Neuronal stem cell (in vitro differentiated cells): ENCODE data around the gene NUMBL.

Source experiments
- DNase-seq: peaks from one replicate; pipeline ENCODE4 v3.0.0-alpha.2; 2013; ENCODE audit warnings: low spot score
- H2AFZ ChIP-seq: one replicate; pipeline ENCODE4 v1.6.1; 2013; ENCODE audit warnings: mild to moderate bottlenecking, low read length, inconsistent platforms
- H2AK5ac ChIP-seq: 2 replicates; pipeline ENCODE4 v1.6.1; 2013; ENCODE audit warnings: low read depth, mild to moderate bottlenecking, inconsistent platforms, low read length, moderate library complexity, mixed read lengths
- H2BK120ac ChIP-seq: 2 replicates; pipeline ENCODE4 v1.6.1; 2013; ENCODE audit warnings: low read depth, mild to moderate bottlenecking, inconsistent platforms, low read length, moderate library complexity, mixed read lengths
- H2BK12ac ChIP-seq: one replicate; pipeline ENCODE4 v1.6.1; 2013; ENCODE audit warnings: low read length, inconsistent platforms
- H2BK15ac ChIP-seq: 2 replicates; pipeline ENCODE4 v1.6.1; 2013; ENCODE audit warnings: mild to moderate bottlenecking, low read length, inconsistent platforms, mixed read lengths
- H2BK5ac ChIP-seq: one replicate; pipeline ENCODE4 v1.6.1; 2013; ENCODE audit warnings: inconsistent platforms, mild to moderate bottlenecking, low read length, moderate library complexity
- H3K14ac ChIP-seq: one replicate; pipeline ENCODE4 v1.6.1; 2013; ENCODE audit warnings: low read length, inconsistent platforms
- H3K18ac ChIP-seq: 2 replicates; pipeline ENCODE4 v1.6.1; 2013; ENCODE audit warnings: low read length, inconsistent platforms
- H3K23ac ChIP-seq: 2 replicates; pipeline ENCODE4 v1.6.1; 2013; ENCODE audit warnings: low read depth, mild to moderate bottlenecking, mixed read lengths, low read length, inconsistent platforms; ENCODE audit not compliant: poor library complexity
- H3K27ac ChIP-seq: replicated peaks from 3 replicates; pipeline ENCODE4 v1.5.1; 2013; ENCODE audit warnings: low read length, inconsistent platforms
- H3K27me3 ChIP-seq, 3 experiments: 2 replicates each; pipeline ENCODE4 v1.6.1; 2013; ENCODE audit warnings: low read length in 3 of 3, mild to moderate bottlenecking in 2 of 3, inconsistent platforms in 1 of 3, low read depth in 1 of 3, mixed read lengths in 1 of 3, moderate library complexity in 1 of 3; ENCODE audit not compliant: control insufficient read depth in 3 of 3, insufficient read depth in 3 of 3
- H3K36me3 ChIP-seq, 2 donors: replicated peaks in 1 of 2; 2 replicates each; pipeline ENCODE4 v1.6.1; 2013; ENCODE audit warnings: low read length in 2 of 2; ENCODE audit not compliant: control insufficient read depth in 2 of 2, insufficient read depth in 2 of 2
- H3K4ac ChIP-seq: 2 replicates; pipeline ENCODE4 v1.6.1; 2013; ENCODE audit warnings: inconsistent platforms, mild to moderate bottlenecking, low read length, moderate library complexity
- H3K4me1 ChIP-seq, 2 donors: 1 replicate in 1 of 2; 2 replicates in 1 of 2; pipeline ENCODE4 v1.6.1; 2013; ENCODE audit warnings: low read length in 2 of 2, low read depth in 1 of 2; ENCODE audit not compliant: control insufficient read depth in 2 of 2, insufficient read depth in 1 of 2
- H3K4me2 ChIP-seq: one replicate; pipeline ENCODE4 v1.6.1; 2013; ENCODE audit warnings: mild to moderate bottlenecking, low read length, inconsistent platforms; ENCODE audit not compliant: insufficient read depth, poor library complexity, severe bottlenecking
- H3K4me3 ChIP-seq, 2 donors: 2 replicates each; pipeline ENCODE4 v1.5.1; 2013; ENCODE audit warnings: low read length in 2 of 2, mild to moderate bottlenecking in 2 of 2, inconsistent platforms in 1 of 2, moderate library complexity in 1 of 2
- H3K79me1 ChIP-seq: one replicate; pipeline ENCODE4 v1.6.1; 2013; ENCODE audit warnings: low read depth, mild to moderate bottlenecking, inconsistent platforms, low read length, moderate library complexity
- H3K9ac ChIP-seq: one replicate; pipeline ENCODE4 v1.6.1; 2013; ENCODE audit warnings: mild to moderate bottlenecking, low read depth, low read length, inconsistent platforms; ENCODE audit not compliant: poor library complexity
- H3K9me3 ChIP-seq, 2 donors: replicated peaks in 1 of 2; 2 replicates each; pipeline versions ENCODE3 to v1.6.1; 2013; ENCODE audit warnings: low read length in 2 of 2, mild to moderate bottlenecking in 2 of 2, inconsistent platforms in 1 of 2, low read depth in 1 of 2, mixed read lengths in 1 of 2, moderate library complexity in 1 of 2; ENCODE audit not compliant: control insufficient read depth in 2 of 2, insufficient read depth in 1 of 2
- H4K8ac ChIP-seq: one replicate; pipeline ENCODE4 v1.6.1; 2013; ENCODE audit warnings: low read depth, mild to moderate bottlenecking, inconsistent platforms, low read length, moderate library complexity
- H4K91ac ChIP-seq: one replicate; pipeline ENCODE4 v1.6.1; 2013; ENCODE audit warnings: low read length, low read depth, mild to moderate bottlenecking, inconsistent platforms; ENCODE audit not compliant: poor library complexity
- WGBS, 2 donors: extraction: QIAGEN DNeasy Blood & Tissue Kit; methylation state at CpG; one replicate each; pipeline ENCODE4 v1.1.7; 2013; ENCODE audit warnings: missing lambda C conversion rate in 2 of 2, mixed read lengths in 1 of 2; ENCODE audit not compliant: insufficient read length in 2 of 2, insufficient replicate concordance in 1 of 2; ENCODE audit errors: extremely low coverage in 2 of 2; 5-methylcytosine and 5-hydroxymethylcytosine counted together

Gene NUMBL

GRCh38 chr19:40726279-40726678 is 35.8 kb upstream of the NUMBL start:
- Histone ChIP-seq H3K36me3 (peaks cover 29 to 80% of the 10 kb centered on the region in 2 donors), H4K8ac (no peak overlapping the region), H2BK12ac (no peak overlapping the region)

GRCh38 chr19:40724855-40725254 is 34.4 kb upstream of the NUMBL start:
- H3K79me1 ChIP-seq = peaks cover 11% of the 10 kb centered on the region

More at GRCh38 chr19:40726279-40726678, 35.8 kb upstream of the NUMBL start:
- H3K18ac ChIP-seq = no peak overlapping the region
- no peak overlapping the region for H4K91ac ChIP-seq
- no peaks in the 10 kb centered on the region for H3K4me1 ChIP-seq
- no peaks in the 10 kb centered on the region for H3K27me3 ChIP-seq
- no CpG with 5 or more reads among the region's 4 CpGs for WGBS, 2 donors
- H3K4me2 ChIP-seq = no peak overlapping the region
- H2AFZ ChIP-seq = no peak overlapping the region
- H2AK5ac ChIP-seq = no peak overlapping the region
- DNase-seq = no peak
- H3K9ac ChIP-seq = no peak overlapping the region
- no peak overlapping the region for H2BK15ac ChIP-seq
- H3K27ac ChIP-seq = no peak overlapping the region
- H3K4me3 ChIP-seq = no peak overlapping the region
- no peak overlapping the region for H2BK120ac ChIP-seq
- no peak overlapping the region for H3K23ac ChIP-seq
- H3K9me3 ChIP-seq = peaks cover 0 to 4% of the 10 kb centered on the region in 2 donors
- H2BK5ac ChIP-seq = no peak overlapping the region
- H3K4ac ChIP-seq = no peak overlapping the region
- H3K79me1 ChIP-seq = peaks cover 8% of the 10 kb centered on the region
- no peak overlapping the region for H3K14ac ChIP-seq

GRCh38 chr19:40724315-40724714 is 33.9 kb upstream of the NUMBL start:
- Histone ChIP-seq H3K18ac (no peak overlapping the region), H3K14ac (no peak overlapping the region), H3K9ac (no peak overlapping the region), H2AK5ac (no peak overlapping the region), H3K9me3 (peaks cover 0 to 4% of the 10 kb centered on the region in 2 donors), H4K8ac (no peak overlapping the region), H3K4ac (no peak overlapping the region), H3K27ac (no peak overlapping the region), H3K4me3 (no peak overlapping the region), H2BK12ac (no peak overlapping the region), H4K91ac (no peak overlapping the region), H2BK5ac (no peak overlapping the region), H3K79me1 (peaks cover 11% of the 10 kb centered on the region), H3K4me1 (peaks cover 4 to 5% of the 10 kb centered on the region in 2 donors), H3K27me3 (no peaks in the 10 kb centered on the region), H2BK120ac (no peak overlapping the region), H2AFZ (no peak overlapping the region), H3K36me3 (peaks cover 22 to 73% of the 10 kb centered on the region in 2 donors), H3K4me2 (no peak overlapping the region), H3K23ac (no peak overlapping the region), H2BK15ac (no peak overlapping the region)
- WGBS, 2 donors = no CpG with 5 or more reads among the region's 4 CpGs
- no peak for DNase-seq

More at GRCh38 chr19:40724855-40725254, 34.4 kb upstream of the NUMBL start:
- Histone ChIP-seq H2AK5ac (no peak overlapping the region), H3K4ac (no peak overlapping the region), H3K9me3 (peaks cover 0 to 4% of the 10 kb centered on the region in 2 donors), H4K8ac (no peak overlapping the region), H3K27ac (no peak overlapping the region), H3K27me3 (no peaks in the 10 kb centered on the region), H3K14ac (no peak overlapping the region), H2BK5ac (no peak overlapping the region), H3K4me3 (no peak overlapping the region), H4K91ac (no peak overlapping the region), H3K4me2 (no peak overlapping the region), H3K23ac (no peak overlapping the region), H2BK120ac (no peak overlapping the region), H2AFZ (no peak overlapping the region), H2BK15ac (no peak overlapping the region), H3K9ac (no peak overlapping the region), H3K4me1 (peaks cover 0 to 2% of the 10 kb centered on the region in 2 donors), H3K36me3 (peaks cover 24 to 74% of the 10 kb centered on the region in 2 donors), H2BK12ac (no peak overlapping the region), H3K18ac (no peak overlapping the region)
- no peak for DNase-seq
- no CpG with 5 or more reads among the region's 3 CpGs for WGBS, 2 donors

- Histone ChIP-seq H2BK15ac (no peak overlapping the region), H3K9ac (no peak overlapping the region), H3K27me3 (no peaks in the 10 kb centered on the region), H3K23ac (no peak overlapping the region), H3K27ac (no peak overlapping the region), H3K18ac (no peak overlapping the region), H3K36me3 (peaks cover 22 to 68% of the 10 kb centered on the region in 2 donors), H4K91ac (no peak overlapping the region), H3K4ac (no peak overlapping the region), H2AK5ac (no peak overlapping the region), H3K79me1 (peaks cover 13% of the 10 kb centered on the region), H2BK120ac (no peak overlapping the region), H3K9me3 (peaks cover 0 to 4% of the 10 kb centered on the region in 2 donors), H2BK5ac (no peak overlapping the region), H2BK12ac (no peak overlapping the region), H4K8ac (no peak overlapping the region), H3K14ac (no peak overlapping the region), H3K4me1 (peaks cover 8% of the 10 kb centered on the region in 2 donors), H2AFZ (no peak overlapping the region), H3K4me2 (no peak overlapping the region), H3K4me3 (no peak overlapping the region)
- WGBS, 2 donors = no CpG with 5 or more reads among the region's 5 CpGs
- DNase-seq = no peak
Observed at GRCh38 chr19:40723661-40724254, 33.3 kb upstream of the NUMBL start.
